HepG2 (cell line): ENCODE results near the gene ATP11B. TPM values are rescaled to one million over a fixed set of nuclear protein-coding genes. Genes with fewer than 3 reads are reported as not detected.

Source experiments
- ARID4A ChIP-seq: sonication (generic); formaldehyde crosslinking; IDR thresholded peaks from 2 replicates; pipeline ENCODE4 v1.5.0; 2020; ENCODE audit warnings: mild to moderate bottlenecking, missing genetic modification reagents, borderline replicate concordance
- CCDC6 ChIP-seq: sonication (generic); formaldehyde crosslinking; IDR thresholded peaks from 2 replicates; pipeline ENCODE4 v1.8.1; 2022; ENCODE audit warnings: mild to moderate bottlenecking, missing genetic modification reagents, moderate library complexity
- CREB3 ChIP-seq: sonication (generic); formaldehyde crosslinking; IDR thresholded peaks from 2 replicates; pipeline ENCODE4 v1.5.0; 2020; ENCODE audit warnings: missing genetic modification reagents
- CREBL2 ChIP-seq: sonication (generic); formaldehyde crosslinking; IDR thresholded peaks from 2 replicates; pipeline ENCODE4 v1.8.1; 2023; ENCODE audit warnings: missing genetic modification reagents, mild to moderate bottlenecking, borderline replicate concordance
- GRHL1 ChIP-seq: sonication (generic); formaldehyde crosslinking; conservative IDR thresholded peaks from 2 replicates; pipeline ENCODE4 v1.8.0; 2022; ENCODE audit warnings: missing genetic modification reagents
- LBX2 ChIP-seq: sonication (generic); formaldehyde crosslinking; IDR thresholded peaks from 2 replicates; pipeline ENCODE4 v1.5.0; 2020; ENCODE audit warnings: missing genetic modification reagents, mild to moderate bottlenecking, borderline replicate concordance
- MLXIP ChIP-seq: sonication (generic); formaldehyde crosslinking; IDR thresholded peaks from 2 replicates; pipeline ENCODE4 v1.9.0; 2021; ENCODE audit warnings: missing genetic modification reagents, borderline replicate concordance
- NFYB ChIP-seq: sonication (generic); formaldehyde crosslinking; IDR thresholded peaks from 2 replicates; pipeline ENCODE4 v1.4.0; 2020; ENCODE audit warnings: missing genetic modification reagents
- NONO ChIP-seq, 2 experiments: fragments of 450-650 bp in 1 of 2; sonication (generic) in 1 of 2; formaldehyde crosslinking in 1 of 2; IDR thresholded peaks in 1 of 2; conservative IDR thresholded peaks in 1 of 2; 2 replicates each; pipeline versions ENCODE4 v1.6.1 to v1.8.0; 2017 to 2022; ENCODE audit warnings: mild to moderate bottlenecking in 1 of 2, missing genetic modification reagents in 1 of 2, moderate library complexity in 1 of 2
- PITX1 ChIP-seq: sonication (generic); formaldehyde crosslinking; IDR thresholded peaks from 2 replicates; pipeline ENCODE4 v1.5.1; 2020; ENCODE audit warnings: mild to moderate bottlenecking, missing genetic modification reagents
- SALL1 ChIP-seq: sonication (generic); formaldehyde crosslinking; IDR thresholded peaks from 2 replicates; pipeline ENCODE4 v1.8.0; 2022; ENCODE audit warnings: mild to moderate bottlenecking, missing genetic modification reagents
- SMAD3 ChIP-seq: sonication (generic); formaldehyde crosslinking; IDR thresholded peaks from 2 replicates; pipeline ENCODE4 v1.4.0; 2020; ENCODE audit warnings: missing genetic modification reagents
- SOX6 ChIP-seq, 2 experiments: fragments of 450-650 bp in 1 of 2; sonication (generic) in 1 of 2; formaldehyde crosslinking in 1 of 2; IDR thresholded peaks; 2 replicates each; pipeline versions ENCODE4 v1.4.0 to v1.6.1; 2017 to 2020; ENCODE audit warnings: antibody characterized with exemption in 1 of 2, mild to moderate bottlenecking in 1 of 2, missing genetic modification reagents in 1 of 2
- ZNF205 ChIP-seq: IDR thresholded peaks from 2 replicates; pipeline ENCODE4 v1.6.1; 2018; ENCODE audit warnings: missing biosample characterization, missing genetic modification reagents
- ZNF230 ChIP-seq: sonication (generic); formaldehyde crosslinking; IDR thresholded peaks from 2 replicates; pipeline ENCODE4 v1.4.0; 2020; ENCODE audit warnings: mild to moderate bottlenecking, missing genetic modification reagents
- ZNF382 ChIP-seq: sonication (generic); formaldehyde crosslinking; IDR thresholded peaks from 2 replicates; pipeline ENCODE4 v1.5.0; 2020; ENCODE audit warnings: missing genetic modification reagents, mild to moderate bottlenecking, borderline replicate concordance
- ZNF713 ChIP-seq: sonication (generic); formaldehyde crosslinking; IDR thresholded peaks from 2 replicates; pipeline ENCODE4 v1.4.0; 2020; ENCODE audit warnings: mild to moderate bottlenecking, missing genetic modification reagents
- ZNF788 ChIP-seq: sonication (generic); formaldehyde crosslinking; IDR thresholded peaks from 2 replicates; pipeline ENCODE4 v1.5.0; 2020; ENCODE audit warnings: mild to moderate bottlenecking, missing genetic modification reagents, borderline replicate concordance
- polyA plus RNA-seq, 8 experiments: library from polyadenylated mRNA; depleted of rRNA in 3 of 8; stranded (reverse) in 7 of 8; unstranded in 1 of 8; fragments of >200 nt; fragmentation: Illumina TruSeq in 4 of 8; extraction: Trizol in 4 of 8; gene quantifications; 2 replicates each; pipeline versions ENCODE4 v1.2.1 to v1.2.3, GENCODE V29; 2011 to 2016; ENCODE audit warnings: low read depth in 4 of 8, missing spikeins in 1 of 8, mixed read lengths in 1 of 8; ENCODE audit not compliant: insufficient read depth in 1 of 8
- total RNA-seq, 5 experiments: library from RNA; depleted of rRNA; stranded (reverse); fragments of >200 nt; fragmentation: Illumina TruSeq; extraction: Trizol; gene quantifications; 2 replicates each; pipeline ENCODE4 v1.2.3, GENCODE V29; 2016; ENCODE audit warnings: low read depth in 1 of 5

ATP11B gene
- total and polyA plus RNA-seq, 2 of the 13 experiments (the other 11 are each of a cell fraction or from before 2014, with no cell fraction given) = 10.1 to 22.9 TPM

GRCh38 chr3:182970811-182971418, 177.6 kb downstream of the ATP11B start (continued):
- TF ChIP-seq NONO (IDR thresholded peaks at IDR 0.05) (no peak), NONO (CRISPR knock-in tag; conservative IDR thresholded peaks at IDR 0.05) (no peak), MLXIP (CRISPR knock-in tag) (no peak), CREBL2 (CRISPR knock-in tag) (no peak), SOX6 (IDR thresholded peaks at IDR 0.05) (no peak), SOX6 (CRISPR knock-in tag; IDR thresholded peaks at IDR 0.05) (no peak), SALL1 (CRISPR knock-in tag) (no peak), ZNF205 (CRISPR knock-in tag) (no peak), ZNF788 (CRISPR knock-in tag) (no peak), PITX1 (CRISPR knock-in tag) (no peak), ZNF382 (CRISPR knock-in tag) (no peak), CCDC6 (CRISPR knock-in tag) (no peak), SMAD3 (CRISPR knock-in tag) (no peak), NFYB (CRISPR knock-in tag) (peak; percentile 22; the same call in 1 of the 2 replicates), GRHL1 (CRISPR knock-in tag) (no peak), ZNF230 (CRISPR knock-in tag) (no peak), LBX2 (no peak), CREB3 (no peak), ARID4A (no peak), ZNF713 (CRISPR knock-in tag) (no peak)
